ENCODE data around the gene VSNL1.
A peak's percentile ranks its signal among the peaks of the same experiment; 100 is the strongest.

VSNL1 gene

DNA sequence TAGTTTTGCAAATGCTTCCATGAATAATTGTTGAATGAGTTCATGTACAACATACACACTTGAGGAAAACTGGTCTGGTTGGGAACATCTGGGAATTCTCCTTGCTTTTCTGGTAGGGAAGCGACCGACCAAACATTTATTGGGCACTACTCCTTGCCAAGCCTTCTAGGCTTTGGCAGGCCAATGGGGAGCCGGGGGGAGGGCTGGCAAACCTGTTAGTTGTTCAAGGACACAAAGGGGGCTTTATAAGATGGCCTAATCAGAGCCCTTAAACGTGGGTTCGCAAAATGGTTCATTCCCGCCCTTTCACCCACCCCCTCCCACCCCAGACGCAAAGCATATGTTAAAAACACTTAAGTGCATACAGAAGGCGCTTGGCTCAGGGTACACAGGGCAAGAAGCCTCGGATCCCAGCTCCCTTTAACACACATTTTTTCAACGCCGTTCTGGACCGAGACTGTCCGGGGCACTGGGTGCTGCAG, 844 bp upstream of the VSNL1 start:
- Histone ChIP-seq H2BK15ac (ENCODE audit: low read length) (no peak overlapping the region), H3K14ac (ENCODE audit: low read length) (no peak overlapping the region), H3K4ac (ENCODE audit: low read length) (no peak overlapping the region), H2AK5ac (ENCODE audit: low read depth, low read length) (no peak overlapping the region), H2BK12ac (ENCODE audit: low read length) (no peak overlapping the region), H2AFZ (ENCODE audit: low read length) (peak overlapping the region; percentile 88), H3K79me1 (ENCODE audit: low read depth, low read length) (no peaks in the 10 kb centered on the region), H3K27ac (replicated peaks; ENCODE audit: low read length) (no peak overlapping the region), H3K4me3 (ENCODE audit: low read length in 2 of 2) (peak overlapping the region; percentile 52 to 82), H3K4me1 (ENCODE audit: control insufficient read depth in 2 of 2, insufficient read depth in 1 of 2, low read depth in 1 of 2, low read length in 2 of 2) (peaks cover 9 to 10% of the 10 kb centered on the region in 2 donors), H3K18ac (ENCODE audit: low read length) (peak overlapping the region; percentile 94), H3K27me3 (ENCODE audit: control insufficient read depth in 3 of 3, insufficient read depth in 3 of 3, low read depth in 1 of 3, low read length in 3 of 3) (peaks cover 0 to 70% (median 6%) of the 10 kb centered on the region in 3 experiments), H4K91ac (ENCODE audit: low read depth, low read length, poor library complexity) (no peak overlapping the region), H3K23ac (ENCODE audit: low read depth, low read length, poor library complexity) (no peak overlapping the region), H3K9me3 (replicated peaks in 1 of 2; ENCODE audit: control insufficient read depth in 2 of 2, insufficient read depth in 1 of 2, low read depth in 1 of 2, low read length in 2 of 2) (no peaks in the 10 kb centered on the region), H3K4me2 (ENCODE audit: insufficient read depth, low read length, poor library complexity, severe bottlenecking) (peak overlapping the region; percentile 81), H2BK120ac (ENCODE audit: low read depth, low read length) (no peak overlapping the region), H2BK5ac (ENCODE audit: low read length) (no peak overlapping the region), H3K9ac (ENCODE audit: low read depth, low read length, poor library complexity) (no peak overlapping the region), H4K8ac (ENCODE audit: low read depth, low read length) (no peak overlapping the region), H3K36me3 (replicated peaks in 1 of 2; ENCODE audit: control insufficient read depth in 2 of 2, insufficient read depth in 2 of 2, low read length in 2 of 2) (no peaks in the 10 kb centered on the region)
- WGBS, 2 donors (ENCODE audit: extremely low coverage in 2 of 2, insufficient read length in 2 of 2, insufficient replicate concordance in 1 of 2), result no CpG with 5 or more reads among the region's 13 CpGs
- no peak for DNase-seq (ENCODE audit: low spot score)

DNA sequence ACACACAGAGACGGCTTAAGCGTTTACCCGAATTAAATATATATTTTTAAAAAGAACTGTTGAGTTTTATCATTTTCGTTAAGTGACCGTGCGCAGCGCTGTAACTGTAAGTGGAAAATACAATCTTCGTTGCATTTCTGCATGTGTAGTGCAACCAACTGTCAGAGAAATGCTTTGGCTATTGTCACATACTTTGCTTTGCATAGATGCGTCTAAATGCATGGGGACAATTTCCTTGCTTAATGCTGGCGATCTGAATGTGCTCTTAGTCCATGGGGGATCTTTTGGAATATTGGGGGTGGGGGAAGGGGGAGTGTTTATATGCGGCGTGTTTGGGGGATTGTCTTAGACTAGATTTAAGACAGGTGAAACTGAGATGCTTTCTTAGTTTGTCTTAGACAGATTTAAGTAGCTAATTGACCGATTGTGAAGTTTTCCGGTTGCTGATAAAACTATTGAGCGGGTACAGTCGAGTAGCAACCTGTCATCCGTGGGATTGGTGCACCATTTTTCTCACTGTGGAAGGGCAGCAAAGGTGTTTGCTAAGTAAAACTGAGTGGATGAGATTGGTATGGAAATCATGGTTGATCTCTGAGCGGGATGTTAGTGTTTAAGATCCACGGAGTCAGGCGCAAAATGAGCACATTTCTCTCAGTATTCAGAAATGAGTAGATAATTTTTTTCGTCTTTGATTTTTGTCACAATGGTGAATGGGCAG, 476 bp downstream of the VSNL1 start:
- Histone ChIP-seq H3K23ac (ENCODE audit: low read depth, low read length, poor library complexity) (no peak overlapping the region), H2AK5ac (ENCODE audit: low read depth, low read length) (no peak overlapping the region), H3K27me3 (ENCODE audit: control insufficient read depth in 3 of 3, insufficient read depth in 3 of 3, low read depth in 1 of 3, low read length in 3 of 3) (peaks cover 0 to 77% (median 6%) of the 10 kb centered on the region in 3 experiments)

DNA sequence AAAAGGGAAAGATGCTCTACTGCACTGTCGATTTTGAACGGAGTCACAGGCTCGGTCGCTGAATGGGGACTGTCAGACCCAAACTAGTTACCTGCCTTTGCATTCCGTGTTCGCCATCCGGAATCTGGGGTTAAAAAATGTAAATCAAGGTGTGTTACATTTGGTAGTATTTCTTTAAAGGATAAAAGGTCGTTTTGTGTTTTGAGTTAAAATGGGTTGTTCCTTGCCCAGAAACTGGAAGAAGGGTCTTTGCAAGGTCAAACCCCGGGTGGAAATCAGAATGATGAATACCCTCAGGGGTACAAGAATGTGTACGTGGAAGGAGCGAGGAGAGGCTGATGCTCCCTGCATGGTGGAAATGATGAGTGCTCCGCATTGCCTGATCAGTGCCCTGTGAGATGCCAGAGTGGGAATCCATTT, 1.0 kb downstream of the VSNL1 start:
- H3K14ac ChIP-seq (ENCODE audit: low read length), result no peak overlapping the region
- H3K4me3 ChIP-seq (ENCODE audit: low read length in 2 of 2), result peak overlapping the region; percentile 52 to 71
- H2BK15ac ChIP-seq (ENCODE audit: low read length), result no peak overlapping the region
- no peak overlapping the region for H2BK12ac ChIP-seq (ENCODE audit: low read length)
- H2BK5ac ChIP-seq (ENCODE audit: low read length), result no peak overlapping the region
- H3K9me3 ChIP-seq (replicated peaks in 1 of 2; ENCODE audit: control insufficient read depth in 2 of 2, insufficient read depth in 1 of 2, low read depth in 1 of 2, low read length in 2 of 2), result no peaks in the 10 kb centered on the region
- H3K4me1 ChIP-seq (ENCODE audit: control insufficient read depth in 2 of 2, insufficient read depth in 1 of 2, low read depth in 1 of 2, low read length in 2 of 2), result peaks cover 9 to 10% of the 10 kb centered on the region in 2 donors
- no peaks in the 10 kb centered on the region for H3K36me3 ChIP-seq (replicated peaks in 1 of 2; ENCODE audit: control insufficient read depth in 2 of 2, insufficient read depth in 2 of 2, low read length in 2 of 2)
- H3K79me1 ChIP-seq (ENCODE audit: low read depth, low read length), result no peaks in the 10 kb centered on the region
- WGBS, 2 donors (ENCODE audit: extremely low coverage in 2 of 2, insufficient read length in 2 of 2, insufficient replicate concordance in 1 of 2), result no CpG with 5 or more reads among the region's 12 CpGs
- no peak overlapping the region for H3K4ac ChIP-seq (ENCODE audit: low read length)
- no peak overlapping the region for H3K27ac ChIP-seq (replicated peaks; ENCODE audit: low read length)
- peak overlapping the region; percentile 83 for H3K4me2 ChIP-seq (ENCODE audit: insufficient read depth, low read length, poor library complexity, severe bottlenecking)
- DNase-seq (ENCODE audit: low spot score), result no peak
- H3K23ac ChIP-seq (ENCODE audit: low read depth, low read length, poor library complexity), result no peak overlapping the region
- H3K18ac ChIP-seq (ENCODE audit: low read length), result no peak overlapping the region
- H3K27me3 ChIP-seq (ENCODE audit: control insufficient read depth in 3 of 3, insufficient read depth in 3 of 3, low read depth in 1 of 3, low read length in 3 of 3), result peaks cover 0 to 74% (median 6%) of the 10 kb centered on the region in 3 experiments
- H4K91ac ChIP-seq (ENCODE audit: low read depth, low read length, poor library complexity), result no peak overlapping the region
- H4K8ac ChIP-seq (ENCODE audit: low read depth, low read length), result no peak overlapping the region
- no peak overlapping the region for H2AK5ac ChIP-seq (ENCODE audit: low read depth, low read length)
- H2AFZ ChIP-seq (ENCODE audit: low read length), result peak overlapping the region; percentile 88
- peak overlapping the region; percentile 22 for H3K9ac ChIP-seq (ENCODE audit: low read depth, low read length, poor library complexity)
- H2BK120ac ChIP-seq (ENCODE audit: low read depth, low read length), result no peak overlapping the region

More for the DNA sequence above, 476 bp downstream of the VSNL1 start:
- no peaks in the 10 kb centered on the region for H3K9me3 ChIP-seq (replicated peaks in 1 of 2; ENCODE audit: control insufficient read depth in 2 of 2, insufficient read depth in 1 of 2, low read depth in 1 of 2, low read length in 2 of 2)
- no peaks in the 10 kb centered on the region for H3K79me1 ChIP-seq (ENCODE audit: low read depth, low read length)
- H2BK5ac ChIP-seq (ENCODE audit: low read length), result no peak overlapping the region
- peak overlapping the region; percentile 45 for H3K9ac ChIP-seq (ENCODE audit: low read depth, low read length, poor library complexity)
- H3K27ac ChIP-seq (replicated peaks; ENCODE audit: low read length), result no peak overlapping the region
- no peak for DNase-seq (ENCODE audit: low spot score)
- H2BK120ac ChIP-seq (ENCODE audit: low read depth, low read length), result no peak overlapping the region
- no peak overlapping the region for H3K18ac ChIP-seq (ENCODE audit: low read length)
- H3K4me1 ChIP-seq (ENCODE audit: control insufficient read depth in 2 of 2, insufficient read depth in 1 of 2, low read depth in 1 of 2, low read length in 2 of 2), result peaks cover 9 to 10% of the 10 kb centered on the region in 2 donors
- H4K8ac ChIP-seq (ENCODE audit: low read depth, low read length), result no peak overlapping the region
- H3K36me3 ChIP-seq (replicated peaks in 1 of 2; ENCODE audit: control insufficient read depth in 2 of 2, insufficient read depth in 2 of 2, low read length in 2 of 2), result no peaks in the 10 kb centered on the region
- no peak overlapping the region for H3K4ac ChIP-seq (ENCODE audit: low read length)
- H2BK15ac ChIP-seq (ENCODE audit: low read length), result no peak overlapping the region
- no CpG with 5 or more reads among the region's 21 CpGs for WGBS, 2 donors (ENCODE audit: extremely low coverage in 2 of 2, insufficient read length in 2 of 2, insufficient replicate concordance in 1 of 2)
- H3K4me2 ChIP-seq (ENCODE audit: insufficient read depth, low read length, poor library complexity, severe bottlenecking), result peak overlapping the region; percentile 83
- H2AFZ ChIP-seq (ENCODE audit: low read length), result peak overlapping the region; percentile 88
- no peak overlapping the region for H2BK12ac ChIP-seq (ENCODE audit: low read length)
- peak overlapping the region; percentile 52 to 71 for H3K4me3 ChIP-seq (ENCODE audit: low read length in 2 of 2)
- H3K14ac ChIP-seq (ENCODE audit: low read length), result no peak overlapping the region
- H4K91ac ChIP-seq (ENCODE audit: low read depth, low read length, poor library complexity), result no peak overlapping the region

DNA sequence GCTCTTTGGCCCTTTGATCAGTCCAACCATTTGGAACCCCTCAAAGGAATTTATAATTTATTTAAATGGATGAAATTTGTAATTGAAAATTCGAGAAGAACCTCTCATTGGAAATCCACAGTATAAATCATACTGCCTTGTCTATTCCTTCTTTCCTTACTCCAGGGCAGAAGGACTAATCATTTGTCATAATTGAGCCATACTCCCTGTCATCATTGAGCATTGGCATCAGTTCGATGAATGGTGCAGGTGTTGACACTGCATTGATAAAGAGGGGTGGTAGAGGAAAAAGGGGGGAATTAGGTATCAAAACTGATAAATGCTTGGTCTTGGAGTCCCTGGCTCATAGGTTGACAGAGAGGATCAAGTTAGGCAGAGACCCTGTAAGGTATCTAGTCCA, 2.0 kb downstream of the VSNL1 start:
- H3K4me3 ChIP-seq (ENCODE audit: low read length in 2 of 2), result no peak overlapping the region
- no CpG with 5 or more reads among the region's 2 CpGs for WGBS, 2 donors (ENCODE audit: extremely low coverage in 2 of 2, insufficient read length in 2 of 2, insufficient replicate concordance in 1 of 2)
- H2AK5ac ChIP-seq (ENCODE audit: low read depth, low read length), result no peak overlapping the region
- no peak overlapping the region for H3K4me2 ChIP-seq (ENCODE audit: insufficient read depth, low read length, poor library complexity, severe bottlenecking)
- no peak overlapping the region for H2AFZ ChIP-seq (ENCODE audit: low read length)
- peaks cover 9 to 10% of the 10 kb centered on the region in 2 donors for H3K4me1 ChIP-seq (ENCODE audit: control insufficient read depth in 2 of 2, insufficient read depth in 1 of 2, low read depth in 1 of 2, low read length in 2 of 2)
- no peak overlapping the region for H2BK15ac ChIP-seq (ENCODE audit: low read length)
- no peak overlapping the region for H4K91ac ChIP-seq (ENCODE audit: low read depth, low read length, poor library complexity)
- peaks cover 0 to 66% (median 6%) of the 10 kb centered on the region in 3 experiments for H3K27me3 ChIP-seq (ENCODE audit: control insufficient read depth in 3 of 3, insufficient read depth in 3 of 3, low read depth in 1 of 3, low read length in 3 of 3)
- H3K79me1 ChIP-seq (ENCODE audit: low read depth, low read length), result no peaks in the 10 kb centered on the region
- no peak overlapping the region for H3K14ac ChIP-seq (ENCODE audit: low read length)
- H4K8ac ChIP-seq (ENCODE audit: low read depth, low read length), result no peak overlapping the region
- H2BK12ac ChIP-seq (ENCODE audit: low read length), result no peak overlapping the region
- no peaks in the 10 kb centered on the region for H3K9me3 ChIP-seq (replicated peaks in 1 of 2; ENCODE audit: control insufficient read depth in 2 of 2, insufficient read depth in 1 of 2, low read depth in 1 of 2, low read length in 2 of 2)
- H3K27ac ChIP-seq (replicated peaks; ENCODE audit: low read length), result no peak overlapping the region
- H3K36me3 ChIP-seq (replicated peaks in 1 of 2; ENCODE audit: control insufficient read depth in 2 of 2, insufficient read depth in 2 of 2, low read length in 2 of 2), result no peaks in the 10 kb centered on the region
- no peak overlapping the region for H3K4ac ChIP-seq (ENCODE audit: low read length)
- H3K18ac ChIP-seq (ENCODE audit: low read length), result no peak overlapping the region
- no peak overlapping the region for H2BK120ac ChIP-seq (ENCODE audit: low read depth, low read length)
- H3K23ac ChIP-seq (ENCODE audit: low read depth, low read length, poor library complexity), result no peak overlapping the region
- DNase-seq (ENCODE audit: low spot score), result no peak
- H2BK5ac ChIP-seq (ENCODE audit: low read length), result no peak overlapping the region
- H3K9ac ChIP-seq (ENCODE audit: low read depth, low read length, poor library complexity), result no peak overlapping the region

All from neuronal stem cell (in vitro differentiated cells).